ENCODE results near the gene AKR1D1. TPM values are rescaled to one million over a fixed set of nuclear protein-coding genes. Genes with fewer than 3 reads are reported as not detected.

The AKR1D1 gene
- total and polyA plus RNA-seq, 2 of the 13 experiments (the other 11 are each of a cell fraction or from before 2014, with no cell fraction given), result 6.9 to 37.0 TPM

- TF ChIP-seq JUNB (CRISPR knock-in tag; IDR thresholded peaks at IDR 0.05; ENCODE audit: borderline replicate concordance) (peak; percentile 69; the same call in 1 of the 2 replicates), ZFP1 (CRISPR knock-in tag; IDR thresholded peaks at IDR 0.05) (peak; percentile 17; the same call in 1 of the 2 replicates), ASH2L (IDR thresholded peaks at IDR 0.05; ENCODE audit: insufficient read length, low read depth, low read length) (no peak), PRDM15 (CRISPR knock-in tag; IDR thresholded peaks at IDR 0.05) (no peak), CENPT (CRISPR knock-in tag; IDR thresholded peaks at IDR 0.05; ENCODE audit: low read depth) (no peak), MXD1 (CRISPR knock-in tag; IDR thresholded peaks at IDR 0.05) (no peak), RAD21 (CRISPR knock-in tag; IDR thresholded peaks at IDR 0.05) (no peak), HCFC1 (IDR thresholded peaks at IDR 0.05; ENCODE audit: low read depth, low read length) (no peak), RXRB (CRISPR knock-in tag; IDR thresholded peaks at IDR 0.05; ENCODE audit: borderline replicate concordance) (peak; percentile 77), DBP (CRISPR knock-in tag; IDR thresholded peaks at IDR 0.05; ENCODE audit: not compliant biosample characterization) (no peak), HDAC1 (CRISPR knock-in tag; IDR thresholded peaks at IDR 0.05) (peak; percentile 60; the same call in 1 of the 2 replicates), ZNF296 (CRISPR knock-in tag; conservative IDR thresholded peaks at IDR 0.05) (no peak), ZNF138 (CRISPR knock-in tag; IDR thresholded peaks at IDR 0.05; ENCODE audit: low read depth) (no peak), NR2F2 (IDR thresholded peaks at IDR 0.05; ENCODE audit: borderline replicate concordance, low read depth) (peak; percentile 86), PREB (CRISPR knock-in tag; IDR thresholded peaks at IDR 0.05) (no peak), SATB2 (CRISPR knock-in tag; IDR thresholded peaks at IDR 0.05) (no peak), NR2F1 (CRISPR knock-in tag; IDR thresholded peaks at IDR 0.05) (peak in 1 of 2 experiments; percentile 63; a peak in 1 of 4 replicates), HNF4G (IDR thresholded peaks at IDR 0.05; ENCODE audit: borderline replicate concordance, low read depth, low read length) (peak; percentile 63), HNF4G (CRISPR knock-in tag; IDR thresholded peaks at IDR 0.05; ENCODE audit: borderline replicate concordance, low read depth) (no peak), EED (CRISPR knock-in tag; IDR thresholded peaks at IDR 0.05) (no peak), MBNL3 (CRISPR knock-in tag; conservative IDR thresholded peaks at IDR 0.05) (no peak), HNRNPK (IDR thresholded peaks at IDR 0.05; ENCODE audit: low read depth, low read length, poor library complexity, severe bottlenecking) (no peak)
Measured at GRCh38 chr7:138151731-138152577, 75.7 kb downstream of the AKR1D1 start (continued).

All from HepG2 (cell line).